ENCODE measurements around the gene IGSF8.
"Not testable (repeated sequence)": the region's sequence is repeated elsewhere in the genome, so short reads cannot be mapped to it uniquely, and the experiment has no call there.

The IGSF8 gene

DNA sequence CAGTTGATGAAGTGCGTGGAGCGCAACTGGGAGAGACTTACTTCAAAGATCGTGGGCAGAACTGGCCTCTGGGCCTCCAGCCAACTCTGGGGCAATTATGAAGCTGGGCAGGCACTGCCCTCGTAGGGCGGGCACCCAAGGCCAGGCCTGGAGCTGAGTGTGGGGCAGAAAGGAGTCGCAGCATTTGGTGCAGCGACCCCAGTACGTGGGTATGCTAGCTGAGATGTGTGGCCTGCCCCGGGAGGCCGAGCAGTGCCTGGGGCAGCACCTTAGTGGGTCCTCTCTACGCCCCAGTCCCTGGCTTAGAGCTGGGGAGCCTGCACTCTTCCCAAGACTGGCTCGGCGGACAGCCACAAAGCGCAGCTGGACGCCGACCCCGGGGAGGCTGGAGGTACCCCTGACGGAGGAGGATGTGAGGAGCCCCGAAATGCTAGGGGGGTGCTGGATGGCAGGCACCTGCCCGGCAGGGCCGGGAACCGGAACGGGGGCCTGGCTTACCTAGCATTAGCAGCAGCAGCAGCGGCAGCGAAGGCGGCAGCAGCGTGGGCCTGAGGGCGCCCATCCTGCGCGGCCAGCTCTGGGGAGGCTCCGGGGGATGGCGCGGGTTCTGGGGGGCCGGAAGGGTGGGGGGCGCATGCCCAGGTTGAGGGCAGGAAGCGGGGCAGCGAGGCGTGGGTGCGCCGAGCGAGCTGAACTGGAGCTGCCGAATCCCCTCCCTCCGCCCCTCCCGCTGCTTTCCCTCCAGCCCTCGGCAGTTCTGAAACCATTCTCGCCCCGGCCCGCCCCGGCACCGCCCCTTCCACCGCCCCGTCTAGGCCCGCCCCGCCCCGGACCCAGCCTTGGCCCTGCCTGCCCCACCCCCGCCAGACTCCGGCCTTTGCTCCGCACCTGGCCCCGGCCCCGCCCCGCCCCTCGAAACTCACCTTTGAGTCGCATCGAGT is at the start of gene IGSF8:
Gene IGSF8 (minus strand): TSS at position 709 of the 941 bp plus-strand sequence. CDS start 147 bp downstream, at position 562.
- peak; percentile 96 for DNase-seq

DNA sequence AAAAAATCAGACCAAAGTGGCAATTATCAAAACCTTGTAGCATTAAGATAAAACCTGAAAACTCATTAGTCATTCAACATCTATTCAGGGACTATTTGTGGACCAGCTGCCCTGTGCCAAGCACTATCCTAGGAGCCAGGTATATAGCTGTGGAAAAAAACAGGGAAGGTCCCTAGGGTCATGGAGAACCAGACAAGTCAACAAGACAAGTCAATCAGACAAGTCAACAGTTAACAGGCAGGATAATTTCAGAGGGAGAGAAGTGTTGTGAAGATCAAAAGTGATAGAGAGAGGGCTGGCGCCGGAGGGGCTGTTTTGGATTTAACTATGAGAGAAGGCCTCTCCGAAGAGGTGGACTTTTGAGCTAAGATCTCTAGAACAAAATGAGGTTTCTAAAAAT is 49.7 kb upstream of the IGSF8 start:
- DNase-seq: no peak

GRCh38 chr1:160146107-160146506 is 47.7 kb upstream of the IGSF8 start:
- DNase-seq: no peak

DNA sequence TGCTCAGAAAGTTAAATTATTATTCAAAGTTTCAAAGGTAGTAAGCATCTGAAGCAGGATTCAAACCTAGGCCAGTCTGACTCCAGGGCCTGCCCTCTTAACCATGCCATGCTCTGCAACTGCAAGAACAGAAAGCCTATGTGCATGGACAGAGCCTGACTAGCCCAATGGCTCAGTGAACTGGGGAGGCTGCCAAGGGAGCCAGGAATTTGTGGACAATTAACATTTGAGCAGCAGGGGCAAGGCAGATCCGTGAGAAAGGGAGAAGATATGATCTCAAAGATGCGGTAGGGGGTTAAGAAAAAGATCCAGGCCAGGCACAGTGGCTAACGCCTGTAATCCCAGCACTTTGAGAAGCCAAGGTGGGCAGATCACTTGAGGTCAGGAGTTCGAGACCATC is 46.5 kb upstream of the IGSF8 start:
- no peak for DNase-seq

DNA sequence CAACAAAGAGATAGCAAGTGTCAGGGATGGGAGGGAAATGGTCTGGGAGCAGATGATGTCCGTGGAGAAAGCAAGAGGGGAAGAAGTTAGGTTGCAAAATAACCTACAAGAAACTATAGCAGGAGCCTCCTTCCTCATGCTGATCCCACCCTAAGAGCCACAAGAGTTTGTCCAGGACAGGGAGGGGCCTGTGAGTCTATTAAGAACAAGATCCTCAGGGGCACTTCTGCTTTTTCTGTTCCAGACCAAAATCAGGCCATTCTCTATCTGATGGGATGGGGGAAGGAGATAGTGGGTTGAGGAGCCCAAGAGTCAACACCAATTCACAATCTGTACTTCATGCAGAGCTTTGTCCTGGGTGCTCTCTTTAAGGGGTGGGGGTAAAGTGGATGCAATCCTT is 45.3 kb upstream of the IGSF8 start:
- no peak for DNase-seq

GRCh38 chr1:160139840-160140239 is 41.4 kb upstream of the IGSF8 start:
- DNase-seq: no peak

- DNase-seq: no peak
These were observed 38.9 kb upstream of the IGSF8 start for GRCh38 chr1:160137216-160137862.

DNA sequence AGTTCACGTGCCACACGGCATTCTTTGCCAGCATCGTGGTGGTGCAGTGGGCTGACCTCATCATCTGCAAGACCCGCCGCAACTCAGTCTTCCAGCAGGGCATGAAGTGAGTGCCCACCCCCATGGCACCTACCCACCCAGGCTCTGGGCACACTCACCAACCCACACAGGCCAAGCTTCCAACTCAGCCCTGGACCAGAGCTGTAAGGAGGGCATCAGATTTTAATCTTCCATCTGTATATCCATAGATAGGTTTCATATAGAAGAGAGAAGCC is 38.4 kb upstream of the IGSF8 start:
- no peak for DNase-seq

GRCh38 chr1:160136121-160136925 is 37.9 kb upstream of the IGSF8 start:
- DNase-seq: no peak

DNA sequence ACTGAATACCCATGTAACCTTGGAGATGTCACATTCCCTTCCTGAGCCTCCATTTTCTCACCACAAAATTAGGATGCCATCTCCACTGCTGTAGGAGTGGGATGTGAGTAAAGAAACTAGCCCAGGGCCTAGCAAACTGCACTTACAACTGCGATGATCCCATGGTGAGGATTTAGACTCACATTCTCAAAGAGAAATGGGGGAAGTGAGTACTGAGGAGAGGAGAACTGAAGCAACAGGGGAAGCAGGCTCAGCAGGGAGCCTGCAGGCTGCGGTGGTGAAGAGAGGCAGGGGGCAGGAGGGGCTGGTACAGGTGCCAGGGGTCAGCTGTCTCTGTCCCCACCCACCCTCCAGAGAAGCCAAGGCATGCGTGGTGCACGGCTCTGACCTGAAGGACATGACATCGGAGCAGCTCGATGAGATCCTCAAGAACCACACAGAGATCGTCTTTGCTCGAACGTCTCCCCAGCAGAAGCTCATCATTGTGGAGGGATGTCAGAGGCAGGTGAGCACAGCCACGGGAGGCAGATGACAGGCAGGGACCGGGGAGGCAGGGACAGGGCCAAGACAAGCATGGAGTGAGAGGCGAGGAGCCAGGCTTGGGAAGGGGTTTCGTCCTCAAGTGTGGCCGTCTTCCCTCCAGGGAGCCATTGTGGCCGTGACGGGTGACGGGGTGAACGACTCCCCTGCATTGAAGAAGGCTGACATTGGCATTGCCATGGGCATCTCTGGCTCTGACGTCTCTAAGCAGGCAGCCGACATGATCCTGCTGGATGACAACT is 36.6 kb upstream of the IGSF8 start:
- no peak for DNase-seq

GRCh38 chr1:160133990-160134770 is 35.8 kb upstream of the IGSF8 start:
- no peak for DNase-seq

- no peak for DNase-seq
These were observed 33.6 kb upstream of the IGSF8 start for GRCh38 chr1:160131803-160132565.

GRCh38 chr1:160130939-160131338 is 32.5 kb upstream of the IGSF8 start:
- no peak for DNase-seq

DNA sequence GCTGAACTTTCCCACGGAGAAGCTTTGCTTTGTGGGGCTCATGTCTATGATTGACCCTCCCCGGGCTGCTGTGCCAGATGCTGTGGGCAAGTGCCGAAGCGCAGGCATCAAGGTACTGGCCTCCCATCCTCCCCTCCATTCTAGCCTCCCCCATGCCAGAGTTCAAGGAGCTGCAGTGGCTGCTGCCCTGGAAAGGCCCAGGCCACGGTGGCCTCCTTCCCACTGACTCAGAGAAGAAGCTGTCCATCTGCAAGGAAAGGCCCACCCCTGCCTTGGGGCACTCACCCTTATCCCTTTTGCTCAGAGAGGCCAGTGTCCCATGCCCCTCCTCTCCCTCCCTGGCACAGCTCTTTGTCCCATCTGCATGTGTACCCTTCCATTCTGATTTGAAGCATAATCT is 32.1 kb upstream of the IGSF8 start:
- no peak for DNase-seq

DNA sequence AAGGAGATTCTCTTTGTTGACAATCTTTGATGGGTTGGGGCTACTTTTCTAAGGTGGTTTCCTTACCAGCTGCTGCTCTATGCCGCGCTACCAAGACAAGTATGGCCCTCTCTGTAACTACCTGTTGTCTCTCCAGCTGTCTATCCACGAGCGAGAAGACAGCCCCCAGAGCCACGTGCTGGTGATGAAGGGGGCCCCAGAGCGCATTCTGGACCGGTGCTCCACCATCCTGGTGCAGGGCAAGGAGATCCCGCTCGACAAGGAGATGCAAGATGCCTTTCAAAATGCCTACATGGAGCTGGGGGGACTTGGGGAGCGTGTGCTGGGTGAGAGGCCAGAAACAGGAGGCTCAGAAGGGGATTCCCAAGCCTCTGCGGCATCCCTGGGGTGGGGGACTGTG is 31.5 kb upstream of the IGSF8 start:
- DNase-seq: no peak

DNA sequence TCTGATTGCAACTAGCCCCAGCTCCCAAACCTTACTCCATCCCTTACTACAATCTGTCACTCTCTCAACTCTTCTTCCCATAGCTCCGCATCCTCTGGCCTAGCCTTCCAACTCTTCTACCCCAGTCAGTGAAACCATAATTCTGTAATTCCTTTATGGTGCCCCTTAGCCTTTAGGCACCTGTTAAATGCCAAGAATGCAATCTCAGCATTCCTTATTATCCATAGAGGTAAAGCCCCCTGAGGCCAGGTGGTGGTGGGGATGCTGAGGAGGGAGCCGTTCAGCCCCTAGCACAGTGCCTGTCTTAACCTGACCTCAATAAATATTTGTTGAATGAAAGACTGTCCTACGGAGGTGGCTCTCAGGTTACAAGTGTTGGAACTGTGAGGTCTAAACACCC is 31.1 kb upstream of the IGSF8 start:
- DNase-seq: no peak

DNA sequence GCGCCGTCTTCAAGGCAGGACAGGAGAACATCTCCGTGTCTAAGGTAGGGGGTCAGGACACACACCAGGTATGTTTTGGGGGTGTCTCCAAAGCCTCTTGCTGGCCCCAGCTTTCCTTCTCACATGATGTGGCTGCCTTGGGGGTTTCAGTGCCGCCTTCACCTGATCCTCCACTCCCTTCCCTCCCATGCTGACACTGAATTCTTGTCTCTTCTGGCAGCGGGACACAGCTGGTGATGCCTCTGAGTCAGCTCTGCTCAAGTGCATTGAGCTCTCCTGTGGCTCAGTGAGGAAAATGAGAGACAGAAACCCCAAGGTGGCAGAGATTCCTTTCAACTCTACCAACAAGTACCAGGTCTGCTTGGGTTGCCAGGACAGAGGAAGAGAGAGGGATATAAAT is 30.6 kb upstream of the IGSF8 start:
- DNase-seq: no peak

DNA sequence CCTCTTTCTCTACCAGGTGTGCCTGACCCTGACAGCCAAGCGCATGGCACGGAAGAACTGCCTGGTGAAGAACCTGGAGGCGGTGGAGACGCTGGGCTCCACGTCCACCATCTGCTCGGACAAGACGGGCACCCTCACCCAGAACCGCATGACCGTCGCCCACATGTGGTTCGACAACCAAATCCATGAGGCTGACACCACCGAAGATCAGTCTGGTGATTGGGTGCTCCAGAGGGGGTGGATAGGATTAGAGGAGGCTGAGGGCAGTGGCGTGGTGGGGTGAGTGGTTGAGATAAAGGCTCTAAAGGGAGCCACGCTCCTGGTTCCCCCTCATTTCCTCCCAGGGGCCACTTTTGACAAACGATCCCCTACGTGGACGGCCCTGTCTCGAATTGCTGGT is 30.2 kb upstream of the IGSF8 start:
- DNase-seq: no peak

DNA sequence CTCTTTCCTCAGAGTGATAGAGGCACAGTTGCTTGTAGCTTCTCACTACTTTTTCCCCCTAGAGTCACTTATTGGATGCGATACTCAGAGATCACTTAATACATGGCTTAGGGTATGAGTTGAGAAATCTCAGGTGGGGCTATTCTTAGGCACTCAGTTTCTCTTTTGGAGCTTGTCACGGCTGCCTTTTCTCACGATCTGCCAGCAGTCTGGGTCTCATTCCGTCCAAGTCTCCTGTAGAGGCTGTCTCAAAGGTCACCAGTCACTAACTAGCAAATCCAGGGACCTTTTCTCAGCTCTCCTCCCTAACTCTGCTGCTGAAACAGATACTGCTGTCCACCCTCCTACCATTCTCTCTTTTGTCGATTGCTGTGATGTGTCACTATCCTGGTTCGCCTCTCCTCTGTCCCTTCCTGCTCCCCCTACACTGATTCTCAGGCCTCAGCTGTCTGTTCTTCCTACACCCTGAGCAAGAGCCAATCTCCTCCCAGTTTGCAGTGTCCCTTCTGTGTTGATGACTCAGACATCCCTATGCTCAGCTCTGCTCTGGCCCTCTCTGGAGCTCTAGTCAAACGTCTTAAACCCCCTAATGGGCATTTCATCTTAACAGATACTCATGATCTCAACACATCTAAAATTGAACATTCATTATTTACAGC is 29.6 kb upstream of the IGSF8 start:
- no peak for DNase-seq

DNA sequence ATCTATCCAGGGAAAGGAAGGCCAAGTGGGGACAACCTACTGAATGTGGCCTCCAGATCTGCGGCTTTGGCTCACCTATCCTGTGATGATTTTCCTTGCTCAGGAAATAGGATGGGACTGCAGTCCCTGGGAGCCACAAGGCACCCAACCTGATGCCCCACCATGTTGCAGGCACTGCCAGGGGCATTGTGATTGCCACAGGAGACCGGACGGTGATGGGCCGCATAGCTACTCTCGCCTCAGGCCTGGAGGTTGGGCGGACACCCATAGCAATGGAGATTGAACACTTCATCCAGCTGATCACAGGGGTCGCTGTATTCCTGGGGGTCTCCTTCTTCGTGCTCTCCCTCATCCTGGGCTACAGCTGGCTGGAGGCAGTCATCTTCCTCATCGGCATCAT is 29.0 kb upstream of the IGSF8 start:
- DNase-seq: no peak

DNA sequence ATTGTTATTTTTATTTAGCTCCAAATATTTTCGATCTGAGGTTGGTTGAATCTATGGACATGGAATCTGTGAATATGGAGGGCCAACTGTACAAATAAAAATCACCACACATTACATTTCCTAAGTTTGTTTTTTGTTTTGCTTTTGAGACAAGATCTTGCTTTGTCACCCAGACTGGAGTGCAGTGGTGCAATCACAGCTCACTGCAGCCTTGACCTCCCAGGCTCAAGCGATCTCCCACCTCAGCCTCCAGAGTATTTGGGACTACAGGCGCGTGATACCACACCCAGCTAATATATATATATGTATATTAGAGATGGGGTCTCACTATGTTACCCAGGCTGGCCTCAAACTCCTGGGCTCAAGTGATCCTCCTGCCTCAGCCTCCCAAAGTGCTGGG is 27.9 kb upstream of the IGSF8 start:
- not testable (repeated sequence) for DNase-seq

Data from NCI-H2029 (cell line).